Measurements from ENCODE around the gene CDH22. TPM values are rescaled to one million over a fixed set of nuclear protein-coding genes. Genes with fewer than 3 reads are reported as not detected.

Gene CDH22
- total and polyA plus RNA-seq, 2 donors from 2014 or later: 0.19 to 1.6 TPM

- no peak for DNase-seq
- peaks cover 14% of the 10 kb centered on the region for H3K27me3 ChIP-seq (ENCODE audit: control insufficient read depth, insufficient read depth, low read length)
- TF ChIP-seq CTCF (IDR thresholded peaks at IDR 0.05; ENCODE audit: borderline replicate concordance, extremely low read depth, insufficient read depth): no peak
- no peaks in the 10 kb centered on the region for H3K9me3 ChIP-seq (ENCODE audit: control insufficient read depth in 2 of 3, insufficient read depth in 1 of 3, low read length in 3 of 3)
- no peak overlapping the region for H3K4me3 ChIP-seq (ENCODE audit: low read length in 3 of 3)
- no peak overlapping the region for H3K9ac ChIP-seq (ENCODE audit: low read length in 3 of 3)
- intact Hi-C loops (cut with DNase I): no loop called here
- no peaks in the 10 kb centered on the region for H3K36me3 ChIP-seq (ENCODE audit: control insufficient read depth in 2 of 3, insufficient read depth in 3 of 3, low read length in 3 of 3)
- H3K27ac ChIP-seq (ENCODE audit: low read depth in 2 of 2, low read length in 2 of 2): no peak overlapping the region
- no peaks in the 10 kb centered on the region for H3K4me1 ChIP-seq (ENCODE audit: control insufficient read depth in 2 of 3, insufficient read depth in 2 of 3, low read depth in 1 of 3, low read length in 3 of 3)
- FAIRE-seq: no peak
Measured at GRCh38 chr20:46171909-46172308, 136.4 kb downstream of the CDH22 start.

DNA sequence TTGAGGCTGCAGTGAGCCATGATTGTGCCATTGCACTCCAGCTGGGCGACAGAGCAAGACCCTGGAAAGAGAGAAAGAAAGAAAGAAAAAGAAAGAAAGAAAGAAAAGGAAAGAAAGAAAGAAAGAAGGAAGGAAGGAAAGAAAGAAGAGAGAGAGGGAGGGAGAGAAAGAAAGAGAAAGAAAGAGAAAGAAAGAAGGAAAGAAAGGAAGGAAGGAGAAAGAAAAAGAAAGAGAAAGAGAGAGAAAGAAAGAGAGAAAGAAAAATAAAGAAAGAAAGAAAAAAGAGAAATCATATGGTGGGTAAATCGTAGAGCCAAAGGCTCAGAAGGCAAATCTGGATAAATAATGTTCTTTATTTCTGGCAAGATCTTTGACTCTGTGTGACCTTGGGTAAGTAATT is 136.8 kb downstream of the CDH22 start:
- H3K4me3 ChIP-seq (ENCODE audit: low read length in 3 of 3): no peak overlapping the region
- H3K27me3 ChIP-seq (ENCODE audit: control insufficient read depth, insufficient read depth, low read length): peaks cover 14% of the 10 kb centered on the region
- no peak overlapping the region for H3K9ac ChIP-seq (ENCODE audit: low read length in 3 of 3)
- intact Hi-C loops (cut with DNase I): no loop called here
- no peaks in the 10 kb centered on the region for H3K4me1 ChIP-seq (ENCODE audit: control insufficient read depth in 2 of 3, insufficient read depth in 2 of 3, low read depth in 1 of 3, low read length in 3 of 3)
- no peak overlapping the region for H3K27ac ChIP-seq (ENCODE audit: low read depth in 2 of 2, low read length in 2 of 2)
- no peaks in the 10 kb centered on the region for H3K36me3 ChIP-seq (ENCODE audit: control insufficient read depth in 2 of 3, insufficient read depth in 3 of 3, low read length in 3 of 3)
- DNase-seq (no peak), FAIRE-seq (no peak)
- no peaks in the 10 kb centered on the region for H3K9me3 ChIP-seq (ENCODE audit: control insufficient read depth in 2 of 3, insufficient read depth in 1 of 3, low read length in 3 of 3)
- TF ChIP-seq CTCF (IDR thresholded peaks at IDR 0.05; ENCODE audit: borderline replicate concordance, extremely low read depth, insufficient read depth): no peak

- no peak for TF ChIP-seq CTCF (IDR thresholded peaks at IDR 0.05; ENCODE audit: borderline replicate concordance, extremely low read depth, insufficient read depth)
- Histone ChIP-seq H3K9ac (ENCODE audit: low read length in 3 of 3) (no peak overlapping the region), H3K27me3 (ENCODE audit: control insufficient read depth, insufficient read depth, low read length) (peaks cover 3% of the 10 kb centered on the region), H3K36me3 (ENCODE audit: control insufficient read depth in 2 of 3, insufficient read depth in 3 of 3, low read length in 3 of 3) (no peaks in the 10 kb centered on the region), H3K4me3 (ENCODE audit: low read length in 3 of 3) (no peak overlapping the region), H3K27ac (ENCODE audit: low read depth in 2 of 2, low read length in 2 of 2) (no peak overlapping the region), H3K9me3 (ENCODE audit: control insufficient read depth in 2 of 3, insufficient read depth in 1 of 3, low read length in 3 of 3) (no peaks in the 10 kb centered on the region), H3K4me1 (ENCODE audit: control insufficient read depth in 2 of 3, insufficient read depth in 2 of 3, low read depth in 1 of 3, low read length in 3 of 3) (no peaks in the 10 kb centered on the region)
- intact Hi-C loops (cut with DNase I): no loop called here
- DNase-seq (peak in 2 of 5 donors; percentile 11 to 23), FAIRE-seq (no peak)
Measured at GRCh38 chr20:46169245-46170171, 138.8 kb downstream of the CDH22 start.
